KMS-11 (cell line): Measurements from ENCODE around the gene LHFPL3.

Source experiments
- H2AFZ ChIP-seq: fragments of 200-600 bp; sonication (generic); 2 replicates; pipeline ENCODE4 v1.6.1; 2016; ENCODE audit warnings: antibody characterized with exemption, mixed run types, low read depth
- H3K27ac ChIP-seq: fragments of 200-600 bp; sonication (generic); 2 replicates; pipeline ENCODE4 v1.6.1; 2016; ENCODE audit warnings: mild to moderate bottlenecking, mixed run types
- H3K27me3 ChIP-seq: fragments of 200-600 bp; sonication (generic); 2 replicates; pipeline ENCODE4 v1.6.1; 2017; ENCODE audit warnings: mild to moderate bottlenecking, low read depth, mixed run types, moderate library complexity; ENCODE audit not compliant: insufficient read depth
- H3K36me3 ChIP-seq: fragments of 200-600 bp; sonication (generic); 2 replicates; pipeline ENCODE4 v1.6.1; 2017; ENCODE audit warnings: mild to moderate bottlenecking, mixed run types; ENCODE audit not compliant: insufficient read depth
- H3K4me1 ChIP-seq: fragments of 200-600 bp; sonication (generic); 2 replicates; pipeline ENCODE4 v1.6.1; 2016; ENCODE audit warnings: mild to moderate bottlenecking, low read depth, mixed run types; ENCODE audit not compliant: poor library complexity, severe bottlenecking
- H3K4me2 ChIP-seq: fragments of 200-600 bp; sonication (generic); 2 replicates; pipeline ENCODE4 v1.7.0; 2016; ENCODE audit warnings: mild to moderate bottlenecking, mixed run types
- H3K4me3 ChIP-seq: fragments of 200-600 bp; sonication (generic); IDR thresholded peaks from 2 replicates; pipeline ENCODE4 v1.6.1; 2017; ENCODE audit warnings: low read depth, low read length, mixed read lengths; ENCODE audit not compliant: insufficient read depth
- H3K79me2 ChIP-seq: fragments of 200-600 bp; sonication (generic); 2 replicates; pipeline ENCODE4 v1.6.1; 2016; ENCODE audit warnings: low read depth, mixed run types; ENCODE audit not compliant: insufficient read depth
- H3K9ac ChIP-seq: fragments of 200-600 bp; sonication (generic); 2 replicates; pipeline ENCODE4 v1.6.1; 2016; ENCODE audit warnings: mild to moderate bottlenecking, mixed run types
- H4K20me1 ChIP-seq: fragments of 200-600 bp; sonication (generic); 2 replicates; pipeline ENCODE4 v1.6.1; 2016; ENCODE audit warnings: mild to moderate bottlenecking, mixed run types; ENCODE audit not compliant: insufficient read depth
- TF ChIP-seq, protein P1 (sequence below): fragments of 200-600 bp; sonication (generic); conservative IDR thresholded peaks from 2 replicates; pipeline ENCODE4 v1.6.1; 2017; ENCODE audit warnings: low read depth, mild to moderate bottlenecking, antibody characterized with exemption, low read length, moderate library complexity, mixed read lengths

Gene LHFPL3

GRCh38 chr7:104928721-104929400, 600.5 kb downstream of the LHFPL3 start:
- Histone ChIP-seq H3K4me3 (no peak overlapping the region), H3K4me2 (no peak overlapping the region), H3K79me2 (no peaks in the 10 kb centered on the region), H3K27ac (no peak overlapping the region), H3K27me3 (no peaks in the 10 kb centered on the region), H3K36me3 (no peaks in the 10 kb centered on the region), H4K20me1 (no peaks in the 10 kb centered on the region), H2AFZ (no peak overlapping the region), H3K4me1 (peaks cover 52% of the 10 kb centered on the region), H3K9ac (no peak overlapping the region)
- TF ChIP-seq, protein P1, sequence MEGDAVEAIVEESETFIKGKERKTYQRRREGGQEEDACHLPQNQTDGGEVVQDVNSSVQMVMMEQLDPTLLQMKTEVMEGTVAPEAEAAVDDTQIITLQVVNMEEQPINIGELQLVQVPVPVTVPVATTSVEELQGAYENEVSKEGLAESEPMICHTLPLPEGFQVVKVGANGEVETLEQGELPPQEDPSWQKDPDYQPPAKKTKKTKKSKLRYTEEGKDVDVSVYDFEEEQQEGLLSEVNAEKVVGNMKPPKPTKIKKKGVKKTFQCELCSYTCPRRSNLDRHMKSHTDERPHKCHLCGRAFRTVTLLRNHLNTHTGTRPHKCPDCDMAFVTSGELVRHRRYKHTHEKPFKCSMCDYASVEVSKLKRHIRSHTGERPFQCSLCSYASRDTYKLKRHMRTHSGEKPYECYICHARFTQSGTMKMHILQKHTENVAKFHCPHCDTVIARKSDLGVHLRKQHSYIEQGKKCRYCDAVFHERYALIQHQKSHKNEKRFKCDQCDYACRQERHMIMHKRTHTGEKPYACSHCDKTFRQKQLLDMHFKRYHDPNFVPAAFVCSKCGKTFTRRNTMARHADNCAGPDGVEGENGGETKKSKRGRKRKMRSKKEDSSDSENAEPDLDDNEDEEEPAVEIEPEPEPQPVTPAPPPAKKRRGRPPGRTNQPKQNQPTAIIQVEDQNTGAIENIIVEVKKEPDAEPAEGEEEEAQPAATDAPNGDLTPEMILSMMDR, result no peak

- Histone ChIP-seq H3K4me1 (peaks cover 50% of the 10 kb centered on the region), H4K20me1 (no peaks in the 10 kb centered on the region), H3K27me3 (no peaks in the 10 kb centered on the region), H3K79me2 (no peaks in the 10 kb centered on the region), H3K4me3 (no peak overlapping the region), H3K36me3 (no peaks in the 10 kb centered on the region), H3K27ac (no peak overlapping the region), H2AFZ (no peak overlapping the region), H3K4me2 (no peak overlapping the region), H3K9ac (no peak overlapping the region)
- TF ChIP-seq, protein P1, result no peak
These were observed 601.5 kb downstream of the LHFPL3 start for GRCh38 chr7:104929921-104930320.

- TF ChIP-seq, protein P1, result no peak
- Histone ChIP-seq H3K4me1 (peaks cover 52% of the 10 kb centered on the region), H3K27ac (no peak overlapping the region), H3K9ac (no peak overlapping the region), H3K27me3 (no peaks in the 10 kb centered on the region), H3K4me3 (no peak overlapping the region), H3K4me2 (no peak overlapping the region), H2AFZ (no peak overlapping the region), H4K20me1 (no peaks in the 10 kb centered on the region), H3K36me3 (no peaks in the 10 kb centered on the region), H3K79me2 (no peaks in the 10 kb centered on the region)
These were observed 602.9 kb downstream of the LHFPL3 start for GRCh38 chr7:104931181-104931781.

DNA sequence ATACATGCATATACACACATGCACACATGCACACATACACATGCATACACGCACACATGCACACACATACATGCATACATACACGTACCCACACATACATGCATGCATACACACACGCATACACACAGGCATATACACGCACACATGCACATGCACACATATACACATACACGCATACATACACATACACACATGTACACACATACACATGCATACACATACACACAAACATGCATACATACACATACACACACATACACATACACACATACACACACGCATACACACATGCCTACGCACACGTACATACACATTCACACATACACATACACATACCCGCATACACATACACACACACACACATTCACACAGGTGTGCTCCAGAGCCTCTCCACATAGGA, 604.6 kb downstream of the LHFPL3 start:
- no peak overlapping the region for H2AFZ ChIP-seq
- no peak overlapping the region for H3K27ac ChIP-seq
- H3K4me3 ChIP-seq, result no peak overlapping the region
- no peak overlapping the region for H3K9ac ChIP-seq
- H3K79me2 ChIP-seq, result no peaks in the 10 kb centered on the region
- no peak overlapping the region for H3K4me2 ChIP-seq
- TF ChIP-seq, protein P1, result no peak
- H3K4me1 ChIP-seq, result peaks cover 60% of the 10 kb centered on the region
- H4K20me1 ChIP-seq, result no peaks in the 10 kb centered on the region
- no peaks in the 10 kb centered on the region for H3K36me3 ChIP-seq
- H3K27me3 ChIP-seq, result no peaks in the 10 kb centered on the region
